Amygdala (tissue), 56 donors: ENCODE results near the gene HLA-DQA1.

Experiments used
- DNase-seq, 56 donors: peaks; one replicate each; lab custom pipeline; 2025; lab: John Stamatoyannopoulos, UW

The HLA-DQA1 gene

DNA sequence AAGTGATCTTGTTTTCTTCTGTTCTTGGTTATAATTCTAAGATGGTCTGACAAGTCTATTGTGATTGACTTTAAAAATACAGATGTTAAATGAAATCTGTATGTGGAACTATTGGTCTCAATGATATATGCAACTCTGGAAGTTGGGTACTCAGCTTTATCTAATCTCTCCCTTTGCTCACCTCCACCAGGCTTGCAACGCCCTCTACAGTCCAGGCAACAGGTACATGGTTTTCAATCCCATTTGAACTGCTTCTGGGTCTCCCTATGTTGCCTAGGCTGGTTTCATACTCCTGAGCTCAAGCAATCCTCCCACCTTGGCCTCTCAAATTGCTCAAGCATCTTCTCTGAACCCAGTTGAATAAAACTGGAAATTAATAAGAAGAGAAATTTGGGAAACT is 54.8 kb downstream of the HLA-DQA1 start:
- DNase-seq, result peak in 1 of 56 donors; percentile 1
